HG03039 (cell line): ENCODE results near the gene ZKSCAN8.
A peak's percentile ranks its signal among the peaks of the same experiment; 100 is the strongest.

ENCODE experiments used
- ATAC-seq: cut with Tn5 transposase; IDR thresholded peaks from one replicate; pipeline ENCODE4 v1.9.1; 2021; ENCODE audit warnings: mild to moderate bottlenecking, moderate library complexity; ENCODE audit not compliant: unreplicated experiment

Gene ZKSCAN8

GRCh38 chr6:28137505-28137981 lies 4.1 kb upstream of the ZKSCAN8 start:
- no peak for ATAC-seq

- ATAC-seq, result no peak
These were observed 1.7 kb upstream of the ZKSCAN8 start for GRCh38 chr6:28139860-28140543.

GRCh38 chr6:28140616-28141015 lies 1.1 kb upstream of the ZKSCAN8 start:
- no peak for ATAC-seq

- ATAC-seq, result no peak
These were observed 763 bp downstream of the ZKSCAN8 start for GRCh38 chr6:28142446-28142845.

- no peak for ATAC-seq
These were observed 3.5 kb downstream of the ZKSCAN8 start for GRCh38 chr6:28145231-28145630.

GRCh38 chr6:28152531-28152930 lies 10.8 kb downstream of the ZKSCAN8 start:
- no peak for ATAC-seq

- ATAC-seq, result no peak
These were observed 11.9 kb downstream of the ZKSCAN8 start for GRCh38 chr6:28153546-28153945.

- ATAC-seq, result no peak
These were observed 12.7 kb downstream of the ZKSCAN8 start for GRCh38 chr6:28154357-28154756.

- no peak for ATAC-seq
These were observed 16.6 kb downstream of the ZKSCAN8 start for GRCh38 chr6:28158318-28158717.

GRCh38 chr6:28159029-28159607 lies 17.4 kb downstream of the ZKSCAN8 start:
- ATAC-seq, result no peak

GRCh38 chr6:28160233-28160632 lies 18.6 kb downstream of the ZKSCAN8 start:
- ATAC-seq, result no peak

- peak; percentile 91 for ATAC-seq
These were observed 19.9 kb downstream of the ZKSCAN8 start for GRCh38 chr6:28161410-28162079.

GRCh38 chr6:28165563-28165962 lies 23.9 kb downstream of the ZKSCAN8 start:
- ATAC-seq, result no peak

GRCh38 chr6:28167068-28167467 lies 25.4 kb downstream of the ZKSCAN8 start:
- ATAC-seq, result no peak

- ATAC-seq, result no peak
These were observed 26.2 kb downstream of the ZKSCAN8 start for GRCh38 chr6:28167926-28168325.

GRCh38 chr6:28171271-28171670 lies 29.6 kb downstream of the ZKSCAN8 start:
- no peak for ATAC-seq

GRCh38 chr6:28172006-28172405 lies 30.3 kb downstream of the ZKSCAN8 start:
- ATAC-seq, result no peak

- ATAC-seq, result no peak
These were observed 34.7 kb downstream of the ZKSCAN8 start for GRCh38 chr6:28176373-28176772.

- no peak for ATAC-seq
These were observed 40.6 kb downstream of the ZKSCAN8 start for GRCh38 chr6:28182255-28182654.

- ATAC-seq, result no peak
These were observed 46.7 kb downstream of the ZKSCAN8 start for GRCh38 chr6:28188111-28188979.

GRCh38 chr6:28200020-28200419 lies 58.3 kb downstream of the ZKSCAN8 start:
- ATAC-seq, result no peak
